Inflammatory macrophage treated with lipopolysaccharide for 1 hour (primary cell): ENCODE results near the gene SLU7.

Source experiments
- DNase-seq, 2 donors: peaks; one replicate each; pipeline ENCODE4 v3.0.0-alpha.2; 2020 to 2022

The SLU7 gene

DNA sequence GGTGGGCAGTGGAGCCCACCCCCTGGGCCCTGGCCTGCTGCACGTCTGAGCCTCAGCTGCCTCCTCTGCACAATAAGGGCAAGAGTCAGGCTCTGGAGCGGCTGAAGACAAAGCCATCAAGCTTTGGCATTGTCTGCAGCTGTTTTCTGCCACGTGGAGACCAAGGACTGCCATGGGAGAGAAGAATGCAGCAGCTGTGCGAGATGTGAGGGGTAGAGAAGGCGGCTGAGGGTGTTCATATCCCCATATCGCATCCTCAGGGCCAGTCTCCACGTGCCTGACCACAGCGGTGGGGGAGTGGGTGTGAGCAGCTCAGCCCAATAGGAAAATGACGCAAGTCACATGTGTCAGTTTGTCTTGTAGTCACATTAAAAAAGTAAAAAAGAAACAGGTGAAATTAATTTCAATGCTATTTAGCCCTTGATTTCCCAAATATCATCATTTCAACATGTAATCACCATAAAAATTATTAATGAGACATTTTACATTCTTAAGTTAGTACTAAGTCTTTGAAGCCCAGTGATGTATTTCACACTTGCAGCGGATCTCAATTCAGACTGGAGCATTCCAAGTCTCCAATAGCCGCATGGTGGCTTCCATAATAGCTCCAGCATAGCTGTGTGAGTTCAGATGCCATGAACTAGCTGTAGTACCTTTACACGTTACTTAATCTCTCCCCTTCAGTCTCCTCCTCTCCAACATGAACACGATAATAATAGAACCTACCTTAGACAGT lies 55.1 kb downstream of the SLU7 start:
- DNase-seq, result no peak

DNA sequence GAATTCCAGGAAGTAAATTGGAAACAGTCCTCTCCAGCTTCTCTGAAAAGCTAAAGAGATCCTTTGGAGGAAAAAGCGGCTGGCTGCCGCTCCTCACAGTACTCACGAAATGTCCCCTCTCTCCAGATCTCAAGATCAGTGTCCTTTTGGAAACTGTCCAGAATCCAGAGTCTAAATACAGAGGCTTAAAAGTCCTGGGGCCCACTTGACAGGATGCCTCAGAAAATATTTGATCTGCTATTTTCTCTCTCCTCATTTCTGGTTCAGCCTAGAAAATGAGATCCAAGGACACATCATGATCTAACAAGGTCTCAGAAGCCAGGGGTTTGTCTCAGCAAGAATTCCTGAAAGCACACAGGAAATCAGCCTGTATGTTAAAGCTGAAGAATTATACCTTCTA lies 55.7 kb downstream of the SLU7 start:
- no peak for DNase-seq

DNA sequence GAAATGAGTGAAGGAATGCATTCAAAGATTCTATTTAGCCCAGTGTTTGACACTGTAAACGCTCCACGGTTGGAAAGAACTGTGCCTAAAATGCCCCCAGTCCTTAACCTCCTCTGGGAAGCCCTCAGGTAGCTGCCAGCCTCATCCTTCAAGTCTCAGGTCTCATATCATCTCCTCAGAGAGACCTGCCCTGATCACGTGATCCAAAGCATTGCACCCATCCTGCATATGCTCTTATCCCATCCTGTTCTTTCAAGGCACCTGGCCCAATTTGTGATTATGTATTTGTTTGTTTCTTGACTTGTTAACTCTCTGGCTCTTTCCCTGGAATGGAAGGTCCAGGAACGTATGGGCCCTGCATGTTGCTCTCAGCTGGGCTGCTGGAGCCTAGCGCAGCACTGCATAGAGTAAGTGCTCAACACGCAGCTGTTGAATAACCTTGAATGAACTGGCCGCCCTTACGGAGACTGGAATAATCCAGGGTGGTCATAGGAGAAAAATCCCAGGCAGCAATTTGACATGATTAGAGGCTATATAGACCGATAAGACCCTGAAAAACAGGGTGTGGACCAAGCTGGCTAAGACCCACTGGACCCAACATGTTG lies 57.2 kb downstream of the SLU7 start:
- DNase-seq, result no peak

DNA sequence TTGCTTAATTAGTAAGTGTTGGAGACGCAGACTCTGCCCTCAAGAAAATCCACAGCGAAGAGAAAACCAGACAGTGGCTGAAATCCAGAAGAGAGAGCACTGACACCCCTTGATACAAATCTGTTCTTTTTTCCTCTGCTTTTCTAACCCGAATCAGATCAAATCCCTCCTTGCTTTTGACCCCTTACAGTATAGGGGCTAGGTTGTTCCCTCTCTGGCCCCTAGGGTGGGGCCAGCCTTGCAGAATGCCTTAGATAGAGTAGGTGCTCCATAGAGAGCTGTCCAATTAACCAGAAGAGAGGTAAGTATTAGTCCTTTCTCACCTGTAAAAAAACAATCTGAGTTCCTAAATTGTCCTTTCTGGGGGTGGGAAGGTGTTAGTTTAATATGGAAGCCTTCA lies 58.6 kb downstream of the SLU7 start:
- no peak for DNase-seq

DNA sequence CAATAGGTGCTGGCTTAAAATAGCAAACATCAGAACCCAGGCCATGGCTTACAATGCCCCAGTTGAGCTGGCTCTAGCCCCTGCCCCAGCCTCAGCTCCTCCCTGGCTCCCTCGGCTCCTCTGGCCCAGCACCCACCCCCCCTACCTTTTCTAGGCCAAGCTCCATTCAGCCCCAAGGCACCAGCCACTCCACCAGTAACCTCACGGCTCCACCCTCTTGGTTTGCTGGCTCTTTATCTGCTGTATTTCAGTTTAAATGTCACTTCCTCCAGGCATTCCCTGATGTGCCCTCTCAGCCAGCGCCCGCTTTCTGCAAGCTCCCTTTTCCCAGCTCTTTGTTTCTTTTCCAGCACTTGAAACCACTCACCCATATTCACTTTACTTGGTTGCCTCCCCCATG lies 59.1 kb downstream of the SLU7 start:
- DNase-seq, result no peak

GRCh38 chr5:160359242-160359641 lies 59.6 kb downstream of the SLU7 start:
- DNase-seq, result no peak

DNA sequence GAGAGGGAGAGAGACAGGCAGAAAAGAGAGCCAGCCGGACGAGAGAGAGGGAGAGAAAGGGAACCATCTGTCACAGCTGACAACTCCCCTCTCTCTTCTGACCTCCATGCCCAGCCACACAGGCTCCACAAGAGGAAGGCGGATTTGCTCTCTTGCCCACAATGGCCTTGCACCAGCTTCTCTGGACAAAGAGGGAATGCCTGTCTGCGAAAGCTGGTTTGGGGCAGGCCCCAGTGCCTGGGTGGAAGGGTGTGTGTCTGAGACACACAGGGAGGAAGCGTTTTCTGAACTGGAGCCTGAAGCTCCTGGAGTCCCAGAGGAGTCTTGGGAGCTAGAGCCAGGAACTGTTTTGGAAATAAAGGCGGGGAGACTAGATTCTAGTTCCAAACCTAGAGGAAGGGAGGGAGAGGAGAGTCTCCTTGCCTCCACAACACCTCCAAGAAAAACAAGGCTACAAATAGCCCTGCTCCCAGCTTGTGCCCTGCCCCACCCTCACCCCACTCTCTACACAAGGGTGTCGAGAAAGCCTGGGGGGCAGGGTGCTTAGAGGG lies 60.9 kb downstream of the SLU7 start:
- no peak for DNase-seq

DNA sequence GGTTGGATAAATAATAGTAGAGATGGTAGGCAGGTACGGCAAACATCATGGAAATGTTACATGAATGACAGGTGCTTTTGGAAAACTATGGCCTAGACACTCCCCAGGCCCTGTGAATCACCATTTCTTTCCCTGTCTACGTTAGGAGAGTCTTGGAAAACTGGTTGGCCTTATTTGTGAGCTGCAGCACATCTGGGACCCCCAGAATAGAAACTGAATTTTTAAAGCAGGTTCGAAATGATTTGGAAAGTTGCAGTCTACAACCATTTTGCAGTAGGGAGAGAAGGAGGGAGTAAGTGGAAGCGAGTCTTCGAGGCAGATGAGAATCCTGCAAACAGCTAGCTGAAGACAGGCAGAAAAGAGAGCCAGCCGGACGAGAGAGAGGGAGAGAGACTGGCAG lies 61.5 kb downstream of the SLU7 start:
- DNase-seq, result no peak

DNA sequence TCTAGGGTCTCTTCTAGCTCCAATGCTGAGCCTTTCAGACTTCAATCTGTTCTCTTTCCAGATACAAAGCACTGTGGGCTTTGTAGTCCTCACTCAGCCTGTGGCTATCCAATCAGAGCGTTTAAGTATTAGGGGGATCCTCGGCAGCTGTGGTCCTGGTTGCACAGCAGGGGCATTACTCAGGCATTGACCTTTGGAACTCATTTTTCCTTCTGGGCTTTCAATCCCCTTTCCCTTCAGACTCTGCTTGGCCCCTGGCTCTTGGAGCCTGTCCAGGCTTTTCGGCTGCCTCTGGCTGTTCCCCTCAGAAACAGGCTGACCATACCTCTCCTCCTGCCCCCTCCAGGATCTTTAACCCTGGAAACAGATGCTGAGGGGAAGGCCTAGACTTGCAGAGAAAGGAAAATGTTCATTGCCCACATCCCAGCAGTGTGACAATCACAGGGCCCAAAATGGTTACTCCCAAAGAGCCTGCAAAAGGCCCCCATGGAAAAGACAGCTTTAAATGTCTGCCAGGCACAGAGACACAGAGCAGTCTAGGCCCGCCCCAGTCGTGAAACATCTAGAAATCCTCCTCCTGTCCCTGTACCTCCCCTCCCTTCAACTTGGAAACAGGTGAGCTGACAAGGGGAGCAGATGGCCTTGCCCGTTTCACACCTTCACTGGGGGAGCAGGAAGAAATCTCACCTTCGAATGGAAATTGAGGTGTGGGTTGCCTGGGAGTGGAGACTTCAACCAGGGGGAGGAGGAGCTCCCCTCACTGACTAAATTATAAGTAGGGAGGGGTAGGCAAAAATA lies 62.1 kb downstream of the SLU7 start:
- DNase-seq, result no peak

- no peak for DNase-seq
These were observed 64.2 kb downstream of the SLU7 start for GRCh38 chr5:160354666-160355065.

GRCh38 chr5:160353379-160353778 lies 65.5 kb downstream of the SLU7 start:
- no peak for DNase-seq

DNA sequence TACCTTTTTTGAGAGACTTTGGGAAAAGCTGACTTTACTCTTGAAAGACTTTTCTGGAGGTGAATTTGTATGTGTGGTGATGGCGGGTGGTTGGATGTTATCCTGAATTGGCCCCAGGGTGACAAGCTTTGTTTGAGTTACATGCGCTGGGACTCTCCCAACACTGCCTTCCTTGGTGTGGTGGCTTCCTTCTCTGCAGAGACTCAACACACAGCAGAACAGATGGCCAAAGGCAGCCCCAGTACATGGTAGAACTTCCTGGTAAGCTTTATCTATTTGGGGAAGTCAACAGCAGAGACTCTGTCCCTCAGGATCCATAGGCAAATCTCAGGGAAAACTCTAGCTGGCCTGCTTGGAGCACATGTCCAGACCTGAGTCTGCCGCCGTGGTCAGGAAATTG lies 66.6 kb downstream of the SLU7 start:
- DNase-seq, result no peak
